ENCODE results near the gene GPNMB.
"Not testable (repeated sequence)": the region's sequence is repeated elsewhere in the genome, so short reads cannot be mapped to it uniquely, and the experiment has no call there.

Gene GPNMB

GRCh38 chr7:23246555-23246954 is at the start of gene GPNMB:
GPNMB (plus strand) TSS chr7:23246775; CDS start chr7:23246858, 83 bp downstream.
- Mint-ChIP-seq H3K9me3 (no peaks in the 10 kb centered on the region), H3K4me3 (no peak within 1 kb of the TSS), H3K27me3 (peaks cover 64% of the 10 kb centered on the region), H3K4me1 (peaks cover 2% of the 10 kb centered on the region), H3K27ac (no peak within 1 kb of the TSS), H3K36me3 (no peaks in the 10 kb centered on the region)
- no peak for DNase-seq
- CTCF ChIA-PET: no interaction called here

GRCh38 chr7:23197745-23198144 is 48.8 kb upstream of the GPNMB start:
- H3K9me3 Mint-ChIP-seq, H3K27ac Mint-ChIP-seq, H3K4me3 Mint-ChIP-seq, DNase-seq, H3K27me3 Mint-ChIP-seq, H3K4me1 Mint-ChIP-seq: not testable (repeated sequence)
- H3K36me3 Mint-ChIP-seq: peaks cover 34% of the 10 kb centered on the region
- CTCF ChIA-PET: interaction anchor here (0.9 kb wide), 1 partner anchor 13 kb away, joined by 4 read pairs; no protein-coding TSS in a partner anchor

GRCh38 chr7:23200331-23200730 is 46.2 kb upstream of the GPNMB start:
- DNase-seq: no peak
- CTCF ChIA-PET: no interaction called here
- H3K27me3 Mint-ChIP-seq: peaks cover 5% of the 10 kb centered on the region
- H3K27ac Mint-ChIP-seq: no peak overlapping the region
- H3K9me3 Mint-ChIP-seq: no peaks in the 10 kb centered on the region
- H3K4me1 Mint-ChIP-seq: peaks cover under 1% of the 10 kb centered on the region
- H3K36me3 Mint-ChIP-seq: peaks cover 38% of the 10 kb centered on the region
- H3K4me3 Mint-ChIP-seq: no peak overlapping the region

- Mint-ChIP-seq H3K9me3 (no peaks in the 10 kb centered on the region), H3K36me3 (peaks cover 26% of the 10 kb centered on the region), H3K4me3 (no peak overlapping the region), H3K27ac (no peak overlapping the region), H3K27me3 (peaks cover 21% of the 10 kb centered on the region), H3K4me1 (peaks cover 8% of the 10 kb centered on the region)
- DNase-seq: no peak
- CTCF ChIA-PET: no interaction called here
Measured at GRCh38 chr7:23204241-23204640, 42.3 kb upstream of the GPNMB start.

GRCh38 chr7:23205577-23205908 is 41.0 kb upstream of the GPNMB start:
- no peak for DNase-seq
- Mint-ChIP-seq H3K9me3 (no peaks in the 10 kb centered on the region), H3K4me3 (peak overlapping the region; percentile 11), H3K27ac (no peak overlapping the region), H3K27me3 (peaks cover 21% of the 10 kb centered on the region), H3K4me1 (peaks cover 8% of the 10 kb centered on the region), H3K36me3 (peaks cover 18% of the 10 kb centered on the region)
- CTCF ChIA-PET: interaction anchor here (0.6 to 1.5 kb wide), 2 partner anchors 13 to 325 kb away, joined by 3 read pairs; no protein-coding TSS in a partner anchor

- no peak for DNase-seq
- CTCF ChIA-PET: interaction anchor here (0.6 to 1.5 kb wide), 2 partner anchors 13 to 324 kb away, joined by 3 read pairs; no protein-coding TSS in a partner anchor
- Mint-ChIP-seq H3K9me3 (no peaks in the 10 kb centered on the region), H3K27ac (no peak overlapping the region), H3K36me3 (peaks cover 17% of the 10 kb centered on the region), H3K4me1 (peaks cover 8% of the 10 kb centered on the region), H3K27me3 (peaks cover 27% of the 10 kb centered on the region), H3K4me3 (no peak overlapping the region)
Measured at GRCh38 chr7:23205909-23206767, 40.4 kb upstream of the GPNMB start.

GRCh38 chr7:23207021-23207420 is 39.6 kb upstream of the GPNMB start:
- CTCF ChIA-PET: interaction anchor here (1.5 kb wide), 1 partner anchor 14 kb away, joined by 3 read pairs; no protein-coding TSS in a partner anchor
- DNase-seq: no peak
- Mint-ChIP-seq H3K4me3 (no peak overlapping the region), H3K36me3 (peaks cover 12% of the 10 kb centered on the region), H3K27me3 (peaks cover 31% of the 10 kb centered on the region), H3K4me1 (peaks cover 8% of the 10 kb centered on the region), H3K9me3 (no peaks in the 10 kb centered on the region), H3K27ac (no peak overlapping the region)

GRCh38 chr7:23207884-23208283 is 38.7 kb upstream of the GPNMB start:
- CTCF ChIA-PET: no interaction called here
- H3K4me1 Mint-ChIP-seq: peaks cover 8% of the 10 kb centered on the region
- no peak overlapping the region for H3K27ac Mint-ChIP-seq
- no peak overlapping the region for H3K4me3 Mint-ChIP-seq
- peaks cover 35% of the 10 kb centered on the region for H3K27me3 Mint-ChIP-seq
- H3K36me3 Mint-ChIP-seq: peaks cover 12% of the 10 kb centered on the region
- DNase-seq: no peak
- no peaks in the 10 kb centered on the region for H3K9me3 Mint-ChIP-seq

- H3K4me3 Mint-ChIP-seq: no peak overlapping the region
- H3K4me1 Mint-ChIP-seq: peaks cover 8% of the 10 kb centered on the region
- H3K36me3 Mint-ChIP-seq: peaks cover 8% of the 10 kb centered on the region
- DNase-seq: no peak
- H3K9me3 Mint-ChIP-seq: no peaks in the 10 kb centered on the region
- no peak overlapping the region for H3K27ac Mint-ChIP-seq
- H3K27me3 Mint-ChIP-seq: peaks cover 35% of the 10 kb centered on the region
- CTCF ChIA-PET: no interaction called here
Measured at GRCh38 chr7:23208316-23208715, 38.3 kb upstream of the GPNMB start.

GRCh38 chr7:23210506-23210905 is 36.1 kb upstream of the GPNMB start:
- Mint-ChIP-seq H3K4me1 (peaks cover 5% of the 10 kb centered on the region), H3K9me3 (no peaks in the 10 kb centered on the region), H3K36me3 (peaks cover 3% of the 10 kb centered on the region), H3K27ac (no peak overlapping the region), H3K4me3 (no peak overlapping the region), H3K27me3 (peaks cover 39% of the 10 kb centered on the region)
- no peak for DNase-seq
- CTCF ChIA-PET: no interaction called here

- no peaks in the 10 kb centered on the region for H3K9me3 Mint-ChIP-seq
- no peak for DNase-seq
- H3K4me1 Mint-ChIP-seq: peaks cover 2% of the 10 kb centered on the region
- CTCF ChIA-PET: no interaction called here
- H3K27ac Mint-ChIP-seq: no peak overlapping the region
- no peaks in the 10 kb centered on the region for H3K36me3 Mint-ChIP-seq
- H3K4me3 Mint-ChIP-seq: no peak overlapping the region
- peaks cover 32% of the 10 kb centered on the region for H3K27me3 Mint-ChIP-seq
Measured at GRCh38 chr7:23211589-23211988, 35.0 kb upstream of the GPNMB start.

- CTCF ChIA-PET: no interaction called here
- Mint-ChIP-seq H3K4me3 (no peak overlapping the region), H3K9me3 (no peaks in the 10 kb centered on the region), H3K4me1 (no peaks in the 10 kb centered on the region), H3K27me3 (peaks cover 34% of the 10 kb centered on the region), H3K36me3 (no peaks in the 10 kb centered on the region), H3K27ac (no peak overlapping the region)
- no peak for DNase-seq
Measured at GRCh38 chr7:23212395-23212794, 34.2 kb upstream of the GPNMB start.

- Mint-ChIP-seq H3K4me1 (no peaks in the 10 kb centered on the region), H3K36me3 (no peaks in the 10 kb centered on the region), H3K27ac (no peak overlapping the region), H3K9me3 (no peaks in the 10 kb centered on the region), H3K4me3 (no peak overlapping the region), H3K27me3 (peaks cover 36% of the 10 kb centered on the region)
- no peak for DNase-seq
- CTCF ChIA-PET: no interaction called here
Measured at GRCh38 chr7:23212841-23213240, 33.7 kb upstream of the GPNMB start.

GRCh38 chr7:23213755-23214154 is 32.8 kb upstream of the GPNMB start:
- Mint-ChIP-seq H3K4me3 (no peak overlapping the region), H3K9me3 (no peaks in the 10 kb centered on the region), H3K27me3 (peaks cover 42% of the 10 kb centered on the region), H3K36me3 (no peaks in the 10 kb centered on the region), H3K27ac (no peak overlapping the region), H3K4me1 (no peaks in the 10 kb centered on the region)
- CTCF ChIA-PET: no interaction called here
- no peak for DNase-seq

- no peak for DNase-seq
- Mint-ChIP-seq H3K27me3 (peaks cover 43% of the 10 kb centered on the region), H3K4me3 (no peak overlapping the region), H3K9me3 (no peaks in the 10 kb centered on the region), H3K4me1 (no peaks in the 10 kb centered on the region), H3K36me3 (no peaks in the 10 kb centered on the region), H3K27ac (no peak overlapping the region)
- CTCF ChIA-PET: no interaction called here
Measured at GRCh38 chr7:23214423-23214822, 32.2 kb upstream of the GPNMB start.
